Measurements from ENCODE around the gene RPL15.

- TF ChIP-seq, protein P1, sequence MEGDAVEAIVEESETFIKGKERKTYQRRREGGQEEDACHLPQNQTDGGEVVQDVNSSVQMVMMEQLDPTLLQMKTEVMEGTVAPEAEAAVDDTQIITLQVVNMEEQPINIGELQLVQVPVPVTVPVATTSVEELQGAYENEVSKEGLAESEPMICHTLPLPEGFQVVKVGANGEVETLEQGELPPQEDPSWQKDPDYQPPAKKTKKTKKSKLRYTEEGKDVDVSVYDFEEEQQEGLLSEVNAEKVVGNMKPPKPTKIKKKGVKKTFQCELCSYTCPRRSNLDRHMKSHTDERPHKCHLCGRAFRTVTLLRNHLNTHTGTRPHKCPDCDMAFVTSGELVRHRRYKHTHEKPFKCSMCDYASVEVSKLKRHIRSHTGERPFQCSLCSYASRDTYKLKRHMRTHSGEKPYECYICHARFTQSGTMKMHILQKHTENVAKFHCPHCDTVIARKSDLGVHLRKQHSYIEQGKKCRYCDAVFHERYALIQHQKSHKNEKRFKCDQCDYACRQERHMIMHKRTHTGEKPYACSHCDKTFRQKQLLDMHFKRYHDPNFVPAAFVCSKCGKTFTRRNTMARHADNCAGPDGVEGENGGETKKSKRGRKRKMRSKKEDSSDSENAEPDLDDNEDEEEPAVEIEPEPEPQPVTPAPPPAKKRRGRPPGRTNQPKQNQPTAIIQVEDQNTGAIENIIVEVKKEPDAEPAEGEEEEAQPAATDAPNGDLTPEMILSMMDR (IDR thresholded peaks at IDR 0.05): no peak
- TF ChIP-seq SIN3A (IDR thresholded peaks at IDR 0.05; ENCODE audit: borderline replicate concordance, insufficient read depth, low read depth, low read length) (no peak), POLR2AphosphoS5 (IDR thresholded peaks at IDR 0.05; ENCODE audit: low read depth, low read length) (peak; percentile 60; the same call in 1 of the 2 replicates), REST (IDR thresholded peaks at IDR 0.05; ENCODE audit: insufficient read depth in 1 of 2, low read depth in 2 of 2, low read length in 1 of 2) (no peak), TCF7L2 (IDR thresholded peaks at IDR 0.05; ENCODE audit: low read depth, low read length) (no peak)
These were observed 3.3 kb downstream of the RPL15 start for GRCh38 chr3:23920151-23920655.

All from Panc1 (cell line).